K562 (cell line): Measurements from ENCODE around the gene RIPPLY3. TPM values are rescaled to one million over a fixed set of nuclear protein-coding genes. Genes with fewer than 3 reads are reported as not detected.
A peak's percentile ranks its signal among the peaks of the same experiment; 100 is the strongest.
"Not testable (repeated sequence)": the region's sequence is repeated elsewhere in the genome, so short reads cannot be mapped to it uniquely, and the experiment has no call there.

ENCODE experiments used
- ATAC-seq: fragments of 200-7000 bp; cut with Tn5 transposase; 3 replicates; pipeline ENCODE4 v1.9.1; 2020; ENCODE audit warnings: moderate library complexity
- BruUV-seq: library from RNA; stranded (reverse); fragments of 400-500 nt; replicated peaks from 2 replicates; lab custom pipeline; 2021; lab: Mats Ljungman, UMichigan
- CTCF ChIA-PET: fragments of 300-600 bp; formaldehyde crosslinking; extraction: SDS; loops from one replicate; lab custom pipeline; 2021; ENCODE audit warnings: low intra/inter-chr PET ratio; lab: Yijun Ruan, JAX
- POLR2A ChIA-PET: fragments of 300-600, 350-650 bp; sonication (Branson Sonifier 250); formaldehyde crosslinking; extraction: SDS; loops from one replicate; lab custom pipeline; 2021; ENCODE audit warnings: antibody characterized with exemption, inconsistent platforms; lab: Yijun Ruan, JAX
- DNase-seq, 4 experiments: peaks; one replicate each; pipeline versions ENCODE4 v3.0.0 to v3.0.0-alpha.2; 2011 to 2018; ENCODE audit warnings: low spot score in 3 of 4, mixed read lengths in 3 of 4; ENCODE audit errors: extremely low read depth in 1 of 4
- FAIRE-seq: peaks from 2 replicates; lab custom pipeline; 2011; peaks lifted over from hg19 to GRCh38; lab: Jason Lieb, UNC
- H2AFZ ChIP-seq: 2 replicates; pipeline ENCODE4 v1.6.0; 2011; ENCODE audit warnings: low read depth, low read length, control low read depth, inconsistent platforms
- H3K27ac ChIP-seq: fragments of 200-600 bp; 3 replicates; pipeline ENCODE4 v1.8.0; 2011; ENCODE audit warnings: low read depth, mild to moderate bottlenecking, control low read depth, inconsistent platforms, low read length, moderate library complexity, mixed read lengths; ENCODE audit errors: extremely low read depth
- H3K27me3 ChIP-seq, 2 experiments: fragments of 300-600 bp in 1 of 2; 2 replicates in 1 of 2; 3 replicates in 1 of 2; pipeline versions ENCODE4 v1.6.0 to v1.8.0; 2011; ENCODE audit warnings: inconsistent platforms in 2 of 2, low read length in 2 of 2, mild to moderate bottlenecking in 1 of 2, mixed read lengths in 1 of 2, moderate library complexity in 1 of 2; ENCODE audit not compliant: control insufficient read depth in 2 of 2, insufficient read depth in 2 of 2
- H3K36me3 ChIP-seq: fragments of 300-600 bp; 3 replicates; pipeline ENCODE4 v1.8.0; 2011; ENCODE audit warnings: mild to moderate bottlenecking, low read length, inconsistent platforms; ENCODE audit not compliant: control insufficient read depth, insufficient read depth
- H3K4me1 ChIP-seq, 2 experiments: fragments of 200-600 bp in 1 of 2; replicated peaks in 1 of 2; 2 replicates in 1 of 2; 3 replicates in 1 of 2; pipeline versions ENCODE4 v1.5.1 to v1.8.0; 2011; ENCODE audit warnings: inconsistent platforms in 2 of 2, low read length in 2 of 2, mild to moderate bottlenecking in 1 of 2, mixed read lengths in 1 of 2, moderate library complexity in 1 of 2; ENCODE audit not compliant: control insufficient read depth in 2 of 2, insufficient read depth in 2 of 2
- H3K4me2 ChIP-seq: 2 replicates; pipeline ENCODE4 v1.6.1; 2011; ENCODE audit warnings: low read length, control low read depth, inconsistent platforms, mixed read lengths; ENCODE audit not compliant: insufficient read depth
- H3K4me3 ChIP-seq: fragments of 200-600 bp; sonication (generic), shearing (Covaris generic); 2 replicates; pipeline ENCODE4 v1.5.1; 2016; ENCODE audit warnings: control low read depth, inconsistent platforms
- H3K79me2 ChIP-seq: fragments of 200-600 bp; 3 replicates; pipeline ENCODE4 v1.8.0; 2011; ENCODE audit warnings: low read length, inconsistent platforms; ENCODE audit not compliant: control insufficient read depth, insufficient read depth
- H3K9ac ChIP-seq, 2 experiments: 2 replicates each; pipeline versions ENCODE4 v1.6.0 to v1.6.1; 2011; ENCODE audit warnings: low read depth in 2 of 2, low read length in 2 of 2, control low read depth in 1 of 2, inconsistent platforms in 1 of 2, mild to moderate bottlenecking in 1 of 2, mixed read lengths in 1 of 2; ENCODE audit not compliant: insufficient read depth in 1 of 2
- H3K9me1 ChIP-seq: one replicate; pipeline ENCODE4 v1.6.0; 2011; ENCODE audit warnings: inconsistent platforms, mild to moderate bottlenecking, low read length, moderate library complexity; ENCODE audit not compliant: control insufficient read depth, insufficient read depth
- H3K9me3 ChIP-seq: replicated peaks from 2 replicates; pipeline ENCODE4 v1.5.1; 2011; ENCODE audit warnings: low read depth, low read length, inconsistent platforms; ENCODE audit not compliant: control insufficient read depth, insufficient read depth
- H4K20me1 ChIP-seq: replicated peaks from 2 replicates; pipeline ENCODE4 v1.6.1; 2011; ENCODE audit warnings: low read length, inconsistent platforms, mixed read lengths; ENCODE audit not compliant: control insufficient read depth, insufficient read depth
- E2F4 ChIP-seq: sonication (generic); formaldehyde crosslinking; IDR thresholded peaks from 2 replicates; pipeline ENCODE4 v1.8.0; 2022; ENCODE audit warnings: mild to moderate bottlenecking, low read depth, missing genetic modification reagents
- GATAD2A ChIP-seq: fragments of 450-650 bp; IDR thresholded peaks from 2 replicates; pipeline ENCODE4 v1.6.1; 2017
- HDAC2 ChIP-seq: fragments of 450-650 bp; IDR thresholded peaks from 2 replicates; pipeline ENCODE4 v1.6.1; 2016; ENCODE audit warnings: mild to moderate bottlenecking
- HDAC3 ChIP-seq: fragments of 450-650 bp; IDR thresholded peaks from 2 replicates; pipeline ENCODE4 v1.6.1; 2018; ENCODE audit warnings: borderline replicate concordance, mild to moderate bottlenecking, moderate library complexity; ENCODE audit not compliant: partially characterized antibody
- PML ChIP-seq: IDR thresholded peaks from 2 replicates; pipeline ENCODE4 v1.6.1; 2012; ENCODE audit warnings: low read length, inconsistent platforms
- PPARD ChIP-seq: fragments of 250-450 bp; sonication (Bioruptor Pico); IDR thresholded peaks from 2 replicates; pipeline ENCODE4 v1.8.0; 2022; ENCODE audit warnings: inconsistent platforms, mild to moderate bottlenecking, moderate library complexity
- STAG1 ChIP-seq: sonication (generic); formaldehyde crosslinking; IDR thresholded peaks from 2 replicates; pipeline ENCODE4 v1.5.0; 2020; ENCODE audit warnings: missing genetic modification reagents, borderline replicate concordance
- ZBTB33 ChIP-seq: sonication (generic); formaldehyde crosslinking; IDR thresholded peaks from 2 replicates; pipeline ENCODE4 v1.8.1; 2023; ENCODE audit warnings: mild to moderate bottlenecking, missing genetic modification reagents
- whole genome bisulfite sequencing: fragments of 100-300 bp; shearing (Covaris generic); methylation state at CpG from one replicate; pipeline ENCODE4 v1.1.6; 2016; ENCODE audit warnings: low coverage, mixed read lengths; ENCODE audit not compliant: insufficient coverage; ENCODE audit errors: missing lambda C conversion rate; 5-methylcytosine and 5-hydroxymethylcytosine counted together
- in situ Hi-C: fragments of 300-500 bp; cut with MboI; formaldehyde crosslinking; loops from 4 replicates; pipeline ENCODE4 v1.15.0; 2018; ENCODE audit warnings: inconsistent platforms, mixed read lengths
- intact Hi-C: fragments of 100-400 bp; cut with micrococcal nuclease; formaldehyde crosslinking; loops from 2 replicates; pipeline ENCODE4 v1.14.2; 2022
- polyA plus RNA-seq, 8 experiments: library from polyadenylated mRNA; depleted of rRNA in 4 of 8; stranded (reverse) in 5 of 8; unstranded in 3 of 8; fragments of >200 nt; fragmentation: Nextera tagmentation in 2 of 8; fragmentation: Illumina TruSeq in 1 of 8; extraction: Ambion mirVana in 2 of 8; extraction: Trizol in 1 of 8; gene quantifications; 2 replicates each; pipeline versions ENCODE4 v1.2.1 to v1.2.3, GENCODE V29; 2011 to 2014; ENCODE audit warnings: inconsistent platforms in 1 of 8, missing spikeins in 1 of 8
- total RNA-seq, 7 experiments: library from RNA; depleted of rRNA in 6 of 7; stranded (reverse); fragments of >200 nt in 6 of 7; fragmentation: Illumina TruSeq in 2 of 7; extraction: Trizol in 2 of 7; gene quantifications; 2 replicates each; pipeline versions ENCODE4 v1.2.1 to v1.2.3, GENCODE V29; 2011 to 2021; ENCODE audit warnings: low replicate concordance in 1 of 7

RIPPLY3 gene
- total and polyA plus RNA-seq, 9 of the 15 experiments (the other 6 are each of a cell fraction or from before 2014, with no cell fraction given) = not detected

GRCh38 chr21:36994501-36995158 is 11.9 kb upstream of the RIPPLY3 start:
- Histone ChIP-seq H4K20me1 (no peaks in the 10 kb centered on the region), H3K4me2 (no peak overlapping the region), H3K27ac (no peak overlapping the region), H3K4me1 (peaks cover 7 to 16% of the 10 kb centered on the region in 2 experiments), H3K36me3 (no peaks in the 10 kb centered on the region), H2AFZ (no peak overlapping the region), H3K79me2 (no peaks in the 10 kb centered on the region), H3K9ac (no peak overlapping the region), H3K9me1 (no peaks in the 10 kb centered on the region), H3K27me3 (no peaks in the 10 kb centered on the region), H3K9me3 (no peaks in the 10 kb centered on the region), H3K4me3 (no peak overlapping the region)
- DNase-seq (no peak), ATAC-seq (no peak), FAIRE-seq (no peak)
- POLR2A ChIA-PET = interaction anchor here (0.8 to 1.1 kb wide), 2 partner anchors 100 to 618 kb away, joined by 3 read pairs; no protein-coding TSS in a partner anchor
- BruUV-seq = no TSS peak
- WGBS = 80% methylated on average over 34 of the region's 38 CpGs
- in situ Hi-C loops = no loop called here
- intact Hi-C loops = no loop called here
- TF ChIP-seq HDAC2 (no peak), STAG1 (no peak), GATAD2A (no peak), PML (no peak), E2F4 (no peak), HDAC3 (no peak), PPARD (CRISPR knock-in tag) (no peak), ZBTB33 (CRISPR knock-in tag) (peak; percentile 88)
- CTCF ChIA-PET = no interaction called here

- CTCF ChIA-PET, FAIRE-seq: not testable (repeated sequence)
- POLR2A ChIA-PET = interaction anchor here (0.8 to 1.1 kb wide), 2 partner anchors 100 to 619 kb away, joined by 3 read pairs; no protein-coding TSS in a partner anchor
Observed at GRCh38 chr21:36995285-36995684, 11.2 kb upstream of the RIPPLY3 start.

More at GRCh38 chr21:36995285-36995684, 11.2 kb upstream of the RIPPLY3 start:
- H3K9me1 ChIP-seq, ATAC-seq, H3K4me1 ChIP-seq, H3K9ac ChIP-seq, BruUV-seq, H4K20me1 ChIP-seq, in situ Hi-C loops, H3K9me3 ChIP-seq, DNase-seq, H2AFZ ChIP-seq, H3K36me3 ChIP-seq, H3K79me2 ChIP-seq, intact Hi-C loops, H3K4me2 ChIP-seq, H3K4me3 ChIP-seq, H3K27me3 ChIP-seq, H3K27ac ChIP-seq: not testable (repeated sequence)
- 69% methylated on average over 12 of the region's 12 CpGs for WGBS
